ENCODE results near the gene SINHCAF. TPM values are rescaled to one million over a fixed set of nuclear protein-coding genes. Genes with fewer than 3 reads are reported as not detected.
"Not testable (repeated sequence)": the region's sequence is repeated elsewhere in the genome, so short reads cannot be mapped to it uniquely, and the experiment has no call there.

SINHCAF gene
- total RNA-seq, 2 donors from 2014 or later = 160 to 222 TPM

DNA sequence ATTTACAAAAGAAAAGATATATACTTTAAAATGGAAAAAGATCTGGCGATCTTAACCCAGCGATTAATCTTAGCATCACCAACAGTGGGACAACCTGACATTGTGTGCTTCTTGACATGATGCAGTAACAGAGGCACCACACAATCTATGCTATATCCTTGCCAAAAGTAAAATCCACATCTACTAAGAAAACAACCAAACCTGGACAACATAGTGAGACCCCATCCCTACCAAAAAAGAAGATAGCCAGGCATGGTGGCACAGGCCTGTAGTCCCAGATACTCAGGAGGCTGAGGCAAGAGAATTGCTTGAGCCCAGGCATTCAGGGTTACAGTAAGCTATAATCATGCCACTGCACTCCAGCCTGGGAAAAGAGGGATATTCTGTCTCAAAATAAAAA lies 50.5 kb downstream of the SINHCAF start:
- Mint-ChIP-seq H3K27me3 (no peaks in the 10 kb centered on the region), H3K9me3 (no peaks in the 10 kb centered on the region), H3K27ac (peak overlapping the region; percentile 19), H3K36me3 (ENCODE audit: low read depth) (peaks cover 70% of the 10 kb centered on the region), H3K4me1 (no peaks in the 10 kb centered on the region), H3K4me3 (no peak overlapping the region)
- ATAC-seq (replicated peaks) = no peak

GRCh38 chr12:31274520-31275300 lies 51.2 kb downstream of the SINHCAF start:
- Mint-ChIP-seq H3K27ac (peak overlapping the region; percentile 19), H3K4me3 (no peak overlapping the region), H3K27me3 (no peaks in the 10 kb centered on the region), H3K36me3 (ENCODE audit: low read depth) (peaks cover 70% of the 10 kb centered on the region), H3K9me3 (no peaks in the 10 kb centered on the region), H3K4me1 (no peaks in the 10 kb centered on the region)
- no peak for ATAC-seq (replicated peaks)

DNA sequence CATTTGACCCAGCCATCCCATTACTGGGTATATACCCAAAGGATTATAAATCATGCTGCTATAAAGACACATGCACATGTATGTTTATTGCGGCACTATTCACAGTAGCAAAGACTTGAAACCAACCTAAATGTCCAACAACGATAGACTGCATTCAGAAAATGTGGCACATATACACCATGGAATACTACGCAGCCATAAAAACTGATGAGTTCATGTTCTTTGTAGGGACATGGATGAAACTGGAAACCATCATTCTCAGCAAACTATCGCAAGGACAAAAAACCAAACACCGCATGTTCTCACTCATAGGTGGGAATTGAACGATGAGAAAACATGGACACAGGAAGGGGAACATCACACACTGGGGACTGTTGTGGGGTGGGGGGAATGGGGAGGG lies 52.2 kb downstream of the SINHCAF start:
- not testable (repeated sequence) for H3K27ac Mint-ChIP-seq; H3K9me3 Mint-ChIP-seq; H3K4me3 Mint-ChIP-seq; H3K4me1 Mint-ChIP-seq; H3K27me3 Mint-ChIP-seq; ATAC-seq (replicated peaks)
- peaks cover 67% of the 10 kb centered on the region for H3K36me3 Mint-ChIP-seq (ENCODE audit: low read depth)

GRCh38 chr12:31272607-31273225 lies 53.2 kb downstream of the SINHCAF start:
- Mint-ChIP-seq H3K27me3 (no peaks in the 10 kb centered on the region), H3K4me1 (no peaks in the 10 kb centered on the region), H3K9me3 (no peaks in the 10 kb centered on the region), H3K36me3 (ENCODE audit: low read depth) (peaks cover 56% of the 10 kb centered on the region), H3K27ac (peak overlapping the region; percentile 50), H3K4me3 (no peak overlapping the region)
- ATAC-seq (replicated peaks) = no peak

DNA sequence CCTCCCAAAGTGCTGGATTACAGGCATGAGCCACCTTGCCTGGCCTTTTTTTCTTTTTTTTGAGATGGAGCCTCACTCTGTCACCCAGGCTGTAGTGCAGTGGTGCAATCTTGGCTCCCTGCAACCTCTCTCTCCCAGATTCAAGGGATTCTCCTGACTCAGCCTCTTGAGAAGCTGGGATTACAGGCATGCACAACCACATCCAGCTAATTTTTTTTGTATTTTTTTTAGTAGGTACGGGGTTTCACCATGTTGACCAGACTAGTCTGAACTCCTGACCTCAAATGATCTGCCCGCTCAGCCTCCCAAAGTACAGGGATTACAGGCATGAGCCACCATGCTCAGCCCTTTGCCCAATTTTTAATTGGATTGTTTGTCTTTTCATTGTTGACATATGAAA lies 58.0 kb downstream of the SINHCAF start:
- Mint-ChIP-seq H3K4me1 (no peaks in the 10 kb centered on the region), H3K4me3 (no peak overlapping the region), H3K27me3 (no peaks in the 10 kb centered on the region), H3K27ac (no peak overlapping the region), H3K9me3 (no peaks in the 10 kb centered on the region), H3K36me3 (ENCODE audit: low read depth) (peaks cover 25% of the 10 kb centered on the region)
- ATAC-seq (replicated peaks) = no peak

DNA sequence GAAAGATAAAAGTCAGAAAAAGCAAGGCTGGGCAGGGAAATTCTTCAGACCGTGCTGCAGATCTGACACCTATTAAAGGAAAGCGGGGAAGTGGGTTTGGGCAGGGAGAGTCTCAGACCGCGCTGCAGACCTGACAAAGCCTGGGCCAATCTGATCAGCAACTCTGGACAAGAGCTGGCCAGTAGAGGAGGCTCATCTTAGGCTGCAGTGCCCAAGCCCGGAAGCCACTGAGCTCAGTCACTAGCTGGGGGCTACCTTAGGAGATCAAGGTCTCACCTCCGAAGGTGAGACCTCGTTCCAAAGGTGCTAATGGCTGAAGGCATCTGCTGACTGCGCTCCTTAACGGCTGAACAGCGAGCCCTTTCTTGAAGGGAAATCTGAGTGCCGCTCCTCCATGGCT lies 60.2 kb downstream of the SINHCAF start:
- no peak for ATAC-seq (replicated peaks)
- no peak overlapping the region for H3K27ac Mint-ChIP-seq

DNA sequence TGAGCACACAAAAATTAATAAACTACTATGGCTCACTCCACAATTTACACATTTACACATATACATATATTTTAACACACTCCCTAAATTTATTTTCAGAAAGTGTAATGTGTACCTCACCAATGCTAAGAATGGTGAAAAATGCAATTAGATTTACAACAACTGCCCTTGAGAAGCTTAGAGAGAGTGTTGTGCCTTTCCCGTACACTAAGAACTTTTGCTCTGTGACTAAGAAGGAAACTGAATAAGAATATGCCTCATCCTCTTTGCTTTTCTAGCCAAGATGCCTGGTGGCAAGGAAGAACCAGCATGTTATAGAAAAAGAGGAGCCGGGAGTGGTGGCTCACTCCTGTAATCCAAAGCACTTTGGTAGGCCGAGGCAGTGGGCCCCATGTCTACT lies 62.3 kb downstream of the SINHCAF start:
- no peaks in the 10 kb centered on the region for H3K36me3 Mint-ChIP-seq (ENCODE audit: low read depth)
- H3K4me3 Mint-ChIP-seq = no peak overlapping the region
- ATAC-seq (replicated peaks) = peak; percentile 61
- no peaks in the 10 kb centered on the region for H3K27me3 Mint-ChIP-seq
- no peaks in the 10 kb centered on the region for H3K9me3 Mint-ChIP-seq
- H3K4me1 Mint-ChIP-seq = no peaks in the 10 kb centered on the region
- H3K27ac Mint-ChIP-seq = no peak overlapping the region

More for the DNA sequence above, 60.2 kb downstream of the SINHCAF start:
- Mint-ChIP-seq H3K36me3 (ENCODE audit: low read depth) (peaks cover 16% of the 10 kb centered on the region), H3K4me3 (no peak overlapping the region), H3K4me1 (no peaks in the 10 kb centered on the region), H3K27me3 (no peaks in the 10 kb centered on the region), H3K9me3 (no peaks in the 10 kb centered on the region)

GRCh38 chr12:31261744-31262143 lies 64.2 kb downstream of the SINHCAF start:
- Mint-ChIP-seq H3K4me3 (no peak overlapping the region), H3K27me3 (no peaks in the 10 kb centered on the region), H3K4me1 (no peaks in the 10 kb centered on the region), H3K27ac (no peak overlapping the region), H3K9me3 (no peaks in the 10 kb centered on the region), H3K36me3 (ENCODE audit: low read depth) (no peaks in the 10 kb centered on the region)
- no peak for ATAC-seq (replicated peaks)

GRCh38 chr12:31260840-31261239 lies 65.1 kb downstream of the SINHCAF start:
- H3K27me3 Mint-ChIP-seq = no peaks in the 10 kb centered on the region
- ATAC-seq (replicated peaks) = no peak
- no peaks in the 10 kb centered on the region for H3K36me3 Mint-ChIP-seq (ENCODE audit: low read depth)
- no peaks in the 10 kb centered on the region for H3K4me1 Mint-ChIP-seq
- no peak overlapping the region for H3K27ac Mint-ChIP-seq
- H3K4me3 Mint-ChIP-seq = no peak overlapping the region
- H3K9me3 Mint-ChIP-seq = no peaks in the 10 kb centered on the region

GRCh38 chr12:31259136-31259886 lies 66.6 kb downstream of the SINHCAF start:
- Mint-ChIP-seq H3K27ac (no peak overlapping the region), H3K36me3 (ENCODE audit: low read depth) (no peaks in the 10 kb centered on the region), H3K9me3 (no peaks in the 10 kb centered on the region), H3K4me3 (no peak overlapping the region), H3K4me1 (no peaks in the 10 kb centered on the region), H3K27me3 (no peaks in the 10 kb centered on the region)
- no peak for ATAC-seq (replicated peaks)

DNA sequence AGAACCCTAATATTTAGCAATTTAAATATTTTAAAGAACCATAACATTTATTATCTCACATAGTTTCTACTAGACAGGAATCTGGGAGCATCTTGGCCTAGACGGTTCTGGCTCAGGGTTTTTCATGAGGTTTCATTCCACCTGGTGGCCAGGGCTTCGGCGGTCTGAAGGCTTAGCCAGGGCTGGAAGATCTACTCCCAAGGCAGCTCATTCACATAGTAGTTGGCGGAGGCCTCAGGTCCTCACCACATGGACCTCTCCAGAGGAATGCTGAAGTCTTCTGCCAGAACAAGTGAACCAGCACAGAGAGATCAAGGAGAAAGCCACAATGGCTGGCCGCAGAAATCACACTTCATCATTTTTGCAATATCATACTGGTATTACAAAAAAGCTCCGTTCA lies 68.2 kb downstream of the SINHCAF start:
- no peaks in the 10 kb centered on the region for H3K4me1 Mint-ChIP-seq
- H3K27ac Mint-ChIP-seq = no peak overlapping the region
- no peaks in the 10 kb centered on the region for H3K9me3 Mint-ChIP-seq
- no peak overlapping the region for H3K4me3 Mint-ChIP-seq
- no peaks in the 10 kb centered on the region for H3K36me3 Mint-ChIP-seq (ENCODE audit: low read depth)
- ATAC-seq (replicated peaks) = no peak
- H3K27me3 Mint-ChIP-seq = peaks cover 4% of the 10 kb centered on the region

DNA sequence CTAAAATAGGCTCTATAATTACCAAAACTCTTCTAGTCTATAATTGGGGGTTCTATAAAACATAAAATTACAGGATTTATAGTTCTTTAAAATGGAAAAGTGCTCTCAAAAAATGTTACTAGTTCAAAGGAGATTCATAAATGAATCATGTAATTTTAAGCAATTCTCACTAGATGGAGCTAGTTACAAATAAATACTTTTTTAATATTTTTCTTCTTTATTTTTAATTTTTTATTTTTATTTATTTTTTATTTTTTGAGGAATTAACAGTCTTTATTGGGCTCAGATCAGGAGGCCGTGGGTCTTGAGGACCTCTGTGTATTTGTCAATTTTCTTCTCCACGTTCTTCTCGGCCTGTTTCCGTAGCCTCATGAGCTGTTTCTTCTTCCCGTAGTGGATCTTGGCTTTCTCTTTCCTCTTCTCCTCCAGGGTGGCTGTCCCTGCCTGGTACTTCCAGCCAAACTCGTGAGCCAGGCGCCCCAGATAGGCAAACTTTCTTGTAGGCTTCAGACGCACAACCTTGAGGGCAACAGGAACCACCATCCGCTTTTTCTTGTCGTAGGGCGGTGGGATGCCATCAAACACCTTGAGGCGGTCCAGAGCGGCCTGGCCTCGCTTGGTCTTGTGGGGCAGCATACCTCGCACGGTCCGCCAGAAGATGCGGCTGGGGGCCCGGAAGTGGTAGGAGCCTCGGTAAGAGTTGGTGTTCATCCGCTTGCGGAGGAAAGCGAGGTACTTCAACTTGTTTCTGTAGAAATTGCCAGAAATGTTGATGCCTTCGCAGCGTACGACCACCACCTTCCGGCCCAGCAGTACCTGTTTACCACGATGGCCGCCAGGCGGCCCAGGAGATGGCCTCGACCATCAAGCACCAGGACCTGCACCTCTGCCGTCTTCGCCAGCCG lies 74.0 kb downstream of the SINHCAF start:
- not testable (repeated sequence) for H3K4me1 Mint-ChIP-seq; H3K27me3 Mint-ChIP-seq; H3K27ac Mint-ChIP-seq; H3K9me3 Mint-ChIP-seq; ATAC-seq (replicated peaks); H3K36me3 Mint-ChIP-seq (ENCODE audit: low read depth)
- H3K4me3 Mint-ChIP-seq = peak overlapping the region; percentile 45

DNA sequence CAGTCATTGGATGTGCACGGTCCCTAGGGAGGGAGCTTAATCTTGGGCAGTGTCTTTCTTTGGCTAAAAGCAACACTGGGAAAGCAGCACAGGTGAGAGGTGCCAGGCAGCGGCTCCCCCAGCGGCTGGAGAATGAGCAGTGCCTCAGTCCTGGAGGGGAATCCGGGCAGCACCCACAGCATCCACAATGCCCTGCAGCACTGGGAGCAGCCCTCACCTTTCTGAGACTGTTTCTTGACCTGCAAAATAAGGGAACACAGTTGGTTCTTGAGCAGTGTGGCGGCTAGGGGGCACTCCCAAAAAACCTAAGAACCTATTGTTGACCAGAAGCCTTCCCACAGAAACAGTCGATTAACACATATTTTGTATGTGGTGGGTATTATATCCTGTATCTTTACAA lies 75.8 kb downstream of the SINHCAF start:
- no peaks in the 10 kb centered on the region for H3K4me1 Mint-ChIP-seq
- ATAC-seq (replicated peaks) = no peak
- no peak overlapping the region for H3K27ac Mint-ChIP-seq
- no peaks in the 10 kb centered on the region for H3K36me3 Mint-ChIP-seq (ENCODE audit: low read depth)
- peaks cover 9% of the 10 kb centered on the region for H3K27me3 Mint-ChIP-seq
- no peak overlapping the region for H3K4me3 Mint-ChIP-seq
- no peaks in the 10 kb centered on the region for H3K9me3 Mint-ChIP-seq

DNA sequence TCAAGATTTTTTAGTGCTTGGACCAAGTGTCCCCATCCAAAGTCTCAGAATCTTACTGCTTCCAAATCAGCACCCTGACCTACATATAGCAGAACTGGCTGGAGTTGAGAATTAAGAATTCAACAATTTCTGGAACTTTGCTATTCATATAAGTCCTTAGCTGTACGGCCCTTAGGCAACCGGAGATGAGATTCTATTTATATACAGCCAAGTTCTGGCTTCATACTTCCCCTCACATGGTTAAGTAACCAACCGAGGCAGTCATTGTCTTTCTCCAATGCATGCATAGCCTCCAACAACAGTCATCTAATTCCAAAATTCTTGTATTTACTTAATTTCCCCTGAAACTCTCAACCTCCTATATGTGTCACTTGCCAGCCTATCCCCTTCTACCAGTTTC lies 76.6 kb downstream of the SINHCAF start:
- Mint-ChIP-seq H3K36me3 (ENCODE audit: low read depth) (no peaks in the 10 kb centered on the region), H3K4me1 (no peaks in the 10 kb centered on the region)

More for the DNA sequence above, 76.6 kb downstream of the SINHCAF start:
- no peak overlapping the region for H3K4me3 Mint-ChIP-seq
- no peak for ATAC-seq (replicated peaks)
- no peak overlapping the region for H3K27ac Mint-ChIP-seq
- no peaks in the 10 kb centered on the region for H3K9me3 Mint-ChIP-seq
- H3K27me3 Mint-ChIP-seq = peaks cover 9% of the 10 kb centered on the region

Measured in activated T-helper 17 cell treated with anti-CD3 and anti-CD28 coated beads, Interleukin-2, amount 50 U/mL, for 72 hours (primary cell).